Measurements from ENCODE around the gene DCDC2C.

DNA sequence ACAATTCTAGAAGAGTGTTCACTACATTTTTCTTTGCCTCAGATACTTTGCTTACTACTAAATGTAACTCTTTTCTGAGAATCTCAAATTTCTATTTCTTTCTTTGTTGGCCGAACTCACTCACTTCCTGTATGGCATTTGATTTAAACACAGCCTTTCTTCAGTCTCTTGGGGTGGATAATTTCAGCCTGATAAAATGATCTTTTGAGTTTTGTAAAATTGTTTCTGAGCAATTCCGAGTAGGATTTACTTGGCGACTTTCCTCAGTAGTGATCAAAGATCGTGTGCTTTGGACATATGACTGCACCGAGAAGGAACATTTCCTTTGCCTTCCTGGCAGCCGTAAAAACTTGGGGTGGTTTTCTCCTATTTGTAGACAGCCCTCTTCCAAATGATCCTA, 127.4 kb downstream of the DCDC2C start:
- TF ChIP-seq, protein P1, sequence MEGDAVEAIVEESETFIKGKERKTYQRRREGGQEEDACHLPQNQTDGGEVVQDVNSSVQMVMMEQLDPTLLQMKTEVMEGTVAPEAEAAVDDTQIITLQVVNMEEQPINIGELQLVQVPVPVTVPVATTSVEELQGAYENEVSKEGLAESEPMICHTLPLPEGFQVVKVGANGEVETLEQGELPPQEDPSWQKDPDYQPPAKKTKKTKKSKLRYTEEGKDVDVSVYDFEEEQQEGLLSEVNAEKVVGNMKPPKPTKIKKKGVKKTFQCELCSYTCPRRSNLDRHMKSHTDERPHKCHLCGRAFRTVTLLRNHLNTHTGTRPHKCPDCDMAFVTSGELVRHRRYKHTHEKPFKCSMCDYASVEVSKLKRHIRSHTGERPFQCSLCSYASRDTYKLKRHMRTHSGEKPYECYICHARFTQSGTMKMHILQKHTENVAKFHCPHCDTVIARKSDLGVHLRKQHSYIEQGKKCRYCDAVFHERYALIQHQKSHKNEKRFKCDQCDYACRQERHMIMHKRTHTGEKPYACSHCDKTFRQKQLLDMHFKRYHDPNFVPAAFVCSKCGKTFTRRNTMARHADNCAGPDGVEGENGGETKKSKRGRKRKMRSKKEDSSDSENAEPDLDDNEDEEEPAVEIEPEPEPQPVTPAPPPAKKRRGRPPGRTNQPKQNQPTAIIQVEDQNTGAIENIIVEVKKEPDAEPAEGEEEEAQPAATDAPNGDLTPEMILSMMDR (IDR thresholded peaks at IDR 0.05): no peak
- TF ChIP-seq POLR2AphosphoS5 (IDR thresholded peaks at IDR 0.05; ENCODE audit: low read depth, low read length) (no peak), REST (IDR thresholded peaks at IDR 0.05; ENCODE audit: insufficient read depth in 1 of 2, low read depth in 2 of 2, low read length in 1 of 2) (no peak), SIN3A (IDR thresholded peaks at IDR 0.05; ENCODE audit: borderline replicate concordance, insufficient read depth, low read depth, low read length) (no peak), TCF7L2 (IDR thresholded peaks at IDR 0.05; ENCODE audit: low read depth, low read length) (no peak)

All from Panc1 (cell line).